ENCODE measurements around the gene TTC34. TPM values are rescaled to one million over a fixed set of nuclear protein-coding genes. Genes with fewer than 3 reads are reported as not detected.

The TTC34 gene
- total RNA-seq, 6 experiments from 2014 or later: 0.06 to 0.23 (median 0.18) TPM; not detected in 1

DNA sequence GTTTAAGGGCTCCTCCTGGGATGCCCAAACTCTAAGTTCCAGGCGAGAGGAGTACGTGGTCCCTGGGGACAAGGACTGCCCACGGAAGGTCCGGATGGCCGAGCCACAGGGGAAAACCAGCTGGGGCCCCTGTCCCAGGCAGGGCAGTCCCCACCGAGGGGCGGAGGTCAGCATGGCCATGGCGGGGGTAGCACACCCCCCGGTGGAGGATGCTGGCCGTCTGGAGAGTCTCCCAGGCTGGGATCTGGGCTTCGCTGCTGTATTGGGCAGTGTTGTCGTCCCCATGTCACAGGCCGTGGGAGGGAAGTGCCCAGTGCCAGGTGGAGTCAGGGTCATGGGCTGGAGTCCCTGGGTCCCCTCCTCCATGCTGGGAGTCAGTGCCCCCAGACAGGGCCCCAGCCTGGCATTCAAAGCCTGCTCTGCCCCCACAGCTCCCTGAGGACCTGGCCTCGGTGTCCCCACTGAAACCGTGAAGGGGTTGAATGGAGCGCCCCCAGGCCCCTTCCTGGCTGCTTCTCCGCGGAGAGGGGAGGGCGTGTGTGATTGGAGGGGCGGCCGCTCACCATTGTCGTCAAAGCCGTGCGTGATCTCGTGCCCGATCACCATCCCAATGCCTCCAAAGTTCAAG lies 208.1 kb downstream of the TTC34 start:
- TF ChIP-seq POLR2A (IDR thresholded peaks at IDR 0.05) (no peak), CTCF (IDR thresholded peaks at IDR 0.05) (no peak)
- no peaks in the 10 kb centered on the region for H3K4me1 ChIP-seq
- H3K9me3 ChIP-seq: no peaks in the 10 kb centered on the region
- DNase-seq: peak; percentile 16 to 48 (median 40)
- ATAC-seq: no peak
- intact Hi-C loops (cut with DNase I): no loop called here
- WGBS (ENCODE audit: insufficient coverage, low coverage, low lambda C conversion rate, missing lambda C conversion rate): no CpG with 5 or more reads among the region's 26 CpGs
- no peak overlapping the region for H3K27ac ChIP-seq
- H3K27me3 ChIP-seq: no peaks in the 10 kb centered on the region
- no peaks in the 10 kb centered on the region for H3K36me3 ChIP-seq
- no peak overlapping the region for H3K4me3 ChIP-seq

GRCh38 chr1:2592672-2593071 lies 208.8 kb downstream of the TTC34 start:
- whole genome bisulfite sequencing (ENCODE audit: insufficient coverage, low coverage, low lambda C conversion rate, missing lambda C conversion rate): 41% methylated on average over 8 of the region's 15 CpGs
- intact Hi-C loops (cut with DNase I): no loop called here
- TF ChIP-seq CTCF (IDR thresholded peaks at IDR 0.05) (no peak), POLR2A (IDR thresholded peaks at IDR 0.05) (no peak)
- ATAC-seq (no peak), DNase-seq (peak in 2 of 3 donors; percentile 15 to 53)
- H3K4me1 ChIP-seq: no peaks in the 10 kb centered on the region
- no peak overlapping the region for H3K4me3 ChIP-seq
- H3K36me3 ChIP-seq: no peaks in the 10 kb centered on the region
- H3K27ac ChIP-seq: no peak overlapping the region
- no peaks in the 10 kb centered on the region for H3K27me3 ChIP-seq
- H3K9me3 ChIP-seq: no peaks in the 10 kb centered on the region

DNA sequence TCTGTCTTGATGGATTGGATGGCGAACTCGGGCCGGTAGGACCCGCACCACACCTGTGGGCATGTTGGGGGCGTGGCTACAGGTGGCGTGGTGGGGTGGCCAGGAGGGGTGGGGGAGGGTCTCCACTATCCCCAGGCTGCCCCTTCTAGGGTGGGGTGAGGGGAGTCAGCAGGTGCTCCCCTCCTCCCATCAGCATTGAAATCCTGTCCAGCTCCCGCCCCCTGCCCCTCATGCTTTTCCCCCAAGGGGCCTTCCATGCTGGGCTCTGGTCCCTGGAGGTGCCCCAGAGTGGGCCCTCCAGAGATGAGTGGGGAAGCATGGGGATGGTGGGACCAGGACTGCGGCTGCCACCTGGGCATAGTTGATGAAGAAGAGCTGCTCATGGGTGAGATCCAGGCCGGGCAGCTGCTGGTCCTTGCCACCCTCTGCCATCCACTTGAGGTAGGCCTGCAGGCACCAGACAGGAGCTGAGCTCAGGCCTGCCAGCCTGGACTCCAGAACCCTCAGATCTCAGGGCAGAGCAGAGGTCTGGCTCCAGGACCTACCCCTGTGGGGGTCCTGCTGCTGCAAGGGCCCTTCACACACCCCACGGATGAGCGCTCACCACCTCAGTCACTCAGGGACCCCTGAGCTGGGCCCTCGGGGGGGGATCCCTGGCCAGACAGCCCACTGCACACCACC lies 209.8 kb downstream of the TTC34 start:
- Histone ChIP-seq H3K27ac (no peak overlapping the region), H3K4me1 (no peaks in the 10 kb centered on the region), H3K27me3 (no peaks in the 10 kb centered on the region), H3K4me3 (no peak overlapping the region), H3K36me3 (no peaks in the 10 kb centered on the region), H3K9me3 (no peaks in the 10 kb centered on the region)
- no peak for ATAC-seq
- peak in 2 of 3 donors; percentile 14 to 47 for DNase-seq
- intact Hi-C loops (cut with DNase I): no loop called here
- 81% methylated on average over 3 of the region's 12 CpGs for WGBS (ENCODE audit: insufficient coverage, low coverage, low lambda C conversion rate, missing lambda C conversion rate)
- TF ChIP-seq CTCF (IDR thresholded peaks at IDR 0.05): no peak
- TF ChIP-seq POLR2A (IDR thresholded peaks at IDR 0.05): no peak

DNA sequence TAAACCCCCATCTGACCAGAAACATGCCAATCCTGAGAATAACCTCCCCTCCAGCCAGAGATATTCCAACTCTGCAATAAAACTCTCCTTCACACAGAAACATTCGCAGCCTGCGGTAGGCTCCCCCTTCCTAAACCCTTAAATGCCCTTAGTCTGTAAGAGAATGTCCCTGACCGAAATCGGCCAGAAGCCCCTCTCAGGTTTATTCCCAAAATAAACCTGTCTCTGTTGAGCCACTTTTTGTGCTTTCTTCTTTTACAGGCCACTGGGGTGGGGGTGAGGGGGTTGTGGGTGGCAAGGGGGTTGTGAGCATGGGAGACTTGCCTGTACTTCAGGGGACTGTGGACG lies 210.3 kb downstream of the TTC34 start:
- no peaks in the 10 kb centered on the region for H3K4me1 ChIP-seq
- 65% methylated on average over 2 of the region's 5 CpGs for WGBS (ENCODE audit: insufficient coverage, low coverage, low lambda C conversion rate, missing lambda C conversion rate)

More for the DNA sequence above, 210.3 kb downstream of the TTC34 start:
- no peak for TF ChIP-seq POLR2A (IDR thresholded peaks at IDR 0.05)
- no peak for TF ChIP-seq CTCF (IDR thresholded peaks at IDR 0.05)
- Histone ChIP-seq H3K27ac (no peak overlapping the region), H3K4me3 (no peak overlapping the region), H3K36me3 (no peaks in the 10 kb centered on the region), H3K27me3 (no peaks in the 10 kb centered on the region), H3K9me3 (no peaks in the 10 kb centered on the region)
- intact Hi-C loops (cut with DNase I): no loop called here
- DNase-seq: no peak
- ATAC-seq: no peak
